Activated CD8-positive, alpha-beta memory T cell treated with anti-CD3 and anti-CD28 coated beads, Interleukin-2, amount 50 U/mL, for 48 hours (primary cell): ENCODE results near the gene MACF1.

ENCODE experiments used
- DNase-seq: peaks from one replicate; pipeline ENCODE4 v3.0.0-alpha.2; 2020

MACF1 gene

GRCh38 chr1:39397487-39397886 is 193.0 kb downstream of the MACF1 start:
- DNase-seq, result no peak

GRCh38 chr1:39398278-39399021 is 194.0 kb downstream of the MACF1 start:
- DNase-seq, result no peak

- DNase-seq, result no peak
Measured at GRCh38 chr1:39401106-39401505, 196.6 kb downstream of the MACF1 start.

GRCh38 chr1:39404876-39405275 is 200.4 kb downstream of the MACF1 start:
- no peak for DNase-seq

GRCh38 chr1:39405358-39405757 is 200.9 kb downstream of the MACF1 start:
- DNase-seq, result no peak

- no peak for DNase-seq
Measured at GRCh38 chr1:39406533-39407450, 202.3 kb downstream of the MACF1 start.

GRCh38 chr1:39407510-39407895 is 203.0 kb downstream of the MACF1 start:
- no peak for DNase-seq

GRCh38 chr1:39407896-39408640 is 203.6 kb downstream of the MACF1 start:
- DNase-seq, result no peak

- peak; percentile 88 for DNase-seq
Measured at GRCh38 chr1:39408641-39409054, 204.2 kb downstream of the MACF1 start.

GRCh38 chr1:39409055-39409816 is 204.7 kb downstream of the MACF1 start:
- DNase-seq, result no peak

GRCh38 chr1:39410915-39411436 is 206.5 kb downstream of the MACF1 start:
- DNase-seq, result peak; percentile 73

GRCh38 chr1:39411526-39412478 is 207.3 kb downstream of the MACF1 start:
- no peak for DNase-seq

GRCh38 chr1:39412892-39413291 is 208.4 kb downstream of the MACF1 start:
- DNase-seq, result no peak

GRCh38 chr1:39413902-39414528 is 209.5 kb downstream of the MACF1 start:
- no peak for DNase-seq

- no peak for DNase-seq
Measured at GRCh38 chr1:39415553-39415952, 211.1 kb downstream of the MACF1 start.

GRCh38 chr1:39416609-39417008 is 212.1 kb downstream of the MACF1 start:
- DNase-seq, result no peak

- no peak for DNase-seq
Measured at GRCh38 chr1:39418236-39418635, 213.7 kb downstream of the MACF1 start.

- no peak for DNase-seq
Measured at GRCh38 chr1:39420493-39420892, 216.0 kb downstream of the MACF1 start.

GRCh38 chr1:39422614-39423013 is 218.1 kb downstream of the MACF1 start:
- no peak for DNase-seq

GRCh38 chr1:39425151-39425550 is 220.7 kb downstream of the MACF1 start:
- no peak for DNase-seq

- DNase-seq, result no peak
Measured at GRCh38 chr1:39425634-39426033, 221.1 kb downstream of the MACF1 start.
